Smooth muscle cell (in vitro differentiated cells): Measurements from ENCODE around the gene ADISSP. TPM values are rescaled to one million over a fixed set of nuclear protein-coding genes. Genes with fewer than 3 reads are reported as not detected.

Experiments
- DNase-seq: peaks from one replicate; lab custom pipeline; 2025; ENCODE audit not compliant: unreplicated experiment; lab: John Stamatoyannopoulos, UW
- H2AFZ ChIP-seq: fragments of 200-600 bp; sonication (generic); 2 replicates; pipeline ENCODE4 v1.6.0; 2016; ENCODE audit warnings: antibody characterized with exemption, low read depth, mild to moderate bottlenecking
- H3F3A ChIP-seq: fragments of 200-600 bp; sonication (generic); 2 replicates; pipeline ENCODE4 v1.6.0; 2017; ENCODE audit warnings: antibody characterized with exemption, low read depth
- H3K27ac ChIP-seq: fragments of 200-600 bp; sonication (generic); 2 replicates; pipeline ENCODE4 v1.5.1; 2016; ENCODE audit warnings: low read depth, mild to moderate bottlenecking
- H3K27me3 ChIP-seq: fragments of 200-600 bp; sonication (generic); 2 replicates; pipeline ENCODE4 v1.6.1; 2016; ENCODE audit warnings: low read depth, mild to moderate bottlenecking
- H3K36me3 ChIP-seq: fragments of 200-600 bp; sonication (generic); 2 replicates; pipeline ENCODE4 v1.5.1; 2016; ENCODE audit warnings: low read depth
- H3K4me1 ChIP-seq: fragments of 200-600 bp; sonication (generic); 2 replicates; pipeline ENCODE4 v1.5.1; 2016; ENCODE audit warnings: low read depth
- H3K4me2 ChIP-seq: fragments of 200-600 bp; sonication (generic); 2 replicates; pipeline ENCODE4 v1.6.0; 2016; ENCODE audit warnings: mild to moderate bottlenecking
- H3K4me3 ChIP-seq: fragments of 200-600 bp; sonication (generic); 2 replicates; pipeline ENCODE4 v1.5.1; 2016; ENCODE audit warnings: mild to moderate bottlenecking
- H3K79me2 ChIP-seq: fragments of 200-600 bp; sonication (generic); 2 replicates; pipeline ENCODE4 v1.6.0; 2016; ENCODE audit warnings: low read depth, mild to moderate bottlenecking
- H3K9ac ChIP-seq: fragments of 200-600 bp; sonication (generic); 2 replicates; pipeline ENCODE4 v1.6.0; 2016; ENCODE audit warnings: low read depth
- H3K9me3 ChIP-seq: fragments of 200-600 bp; sonication (generic); replicated peaks from 2 replicates; pipeline ENCODE4 v1.5.1; 2016; ENCODE audit warnings: low read depth
- H4K20me1 ChIP-seq: fragments of 200-600 bp; sonication (generic); 2 replicates; pipeline ENCODE4 v1.6.0; 2016; ENCODE audit warnings: low read depth
- CTCF ChIP-seq: fragments of 200-600 bp; sonication (generic); IDR thresholded peaks from 2 replicates; pipeline ENCODE4 v1.5.1; 2017; ENCODE audit warnings: borderline replicate concordance, mild to moderate bottlenecking, antibody characterized with exemption; ENCODE audit not compliant: insufficient read depth, poor library complexity, severe bottlenecking
- WGBS: methylation state at CpG from one replicate; pipeline ENCODE4 v1.1.7; 2016; ENCODE audit warnings: low lambda C conversion rate; 5-methylcytosine and 5-hydroxymethylcytosine counted together
- polyA plus RNA-seq: library from polyadenylated mRNA; unstranded; fragments of >200 nt; fragmentation: Nextera tagmentation; extraction: Ambion mirVana; gene quantifications from 2 replicates; pipeline ENCODE4 v1.2.1, GENCODE V29; 2016
- total RNA-seq: library from RNA; depleted of rRNA; stranded (reverse); fragments of >200 nt; gene quantifications from 2 replicates; pipeline ENCODE4 v1.2.3, GENCODE V29; 2014

The ADISSP gene
- total and polyA plus RNA-seq, 2 experiments from 2014 or later: 7.6 to 46.7 TPM

GRCh38 chr20:3788685-3789155, 21.2 kb upstream of the ADISSP start:
- Histone ChIP-seq H3K9me3 (no peaks in the 10 kb centered on the region), H3K27ac (no peak overlapping the region), H3K4me1 (peaks cover 5% of the 10 kb centered on the region), H2AFZ (no peak overlapping the region), H3K4me2 (no peak overlapping the region), H4K20me1 (peaks cover 24% of the 10 kb centered on the region), H3K4me3 (no peak overlapping the region), H3K36me3 (no peaks in the 10 kb centered on the region), H3K79me2 (peaks cover 21% of the 10 kb centered on the region), H3F3A (peaks cover 3% of the 10 kb centered on the region), H3K27me3 (no peaks in the 10 kb centered on the region), H3K9ac (no peak overlapping the region)
- no peak for TF ChIP-seq CTCF
- WGBS: 63% methylated on average over 4 of the region's 4 CpGs
- no peak for DNase-seq

GRCh38 chr20:3787324-3788014, 19.9 kb upstream of the ADISSP start:
- TF ChIP-seq CTCF: no peak
- Histone ChIP-seq H3K36me3 (no peaks in the 10 kb centered on the region), H3F3A (peaks cover 6% of the 10 kb centered on the region), H2AFZ (no peak overlapping the region), H3K9ac (peak overlapping the region; percentile 7), H3K79me2 (peaks cover 24% of the 10 kb centered on the region), H3K27me3 (no peaks in the 10 kb centered on the region), H3K27ac (no peak overlapping the region), H3K4me2 (peak overlapping the region; percentile 87), H3K4me1 (peaks cover 5% of the 10 kb centered on the region), H3K9me3 (no peaks in the 10 kb centered on the region), H3K4me3 (peak overlapping the region; percentile 62), H4K20me1 (peaks cover 33% of the 10 kb centered on the region)
- 78% methylated on average over 5 of the region's 5 CpGs for WGBS
- no peak for DNase-seq

GRCh38 chr20:3786665-3787323, 19.2 kb upstream of the ADISSP start, which contains the start of gene CENPB:
CENPB (minus strand) TSS chr20:3786740; CDS start chr20:3786483, 257 bp downstream.
- Histone ChIP-seq H3K9me3 (no peaks in the 10 kb centered on the region), H2AFZ (no peak within 1 kb of the TSS)
- WGBS: 12% methylated on average over 22 of the region's 70 CpGs

More at GRCh38 chr20:3786665-3787323, 19.2 kb upstream of the ADISSP start, which contains the start of gene CENPB:
- Histone ChIP-seq H3K27me3 (no peaks in the 10 kb centered on the region), H3F3A (peaks cover 12% of the 10 kb centered on the region), H3K79me2 (peaks cover 24% of the 10 kb centered on the region), H3K4me2 (peak within 1 kb of the TSS; percentile 94), H3K36me3 (no peaks in the 10 kb centered on the region), H3K9ac (peak within 1 kb of the TSS; percentile 7), H3K4me3 (peak within 1 kb of the TSS; percentile 62), H4K20me1 (peaks cover 35% of the 10 kb centered on the region), H3K4me1 (peaks cover 5% of the 10 kb centered on the region), H3K27ac (no peak within 1 kb of the TSS)
- peak; percentile 85 for TF ChIP-seq CTCF
- peak; percentile 71 for DNase-seq
